Common myeloid progenitor, CD34-positive (primary cell): ENCODE results near the gene DNAH3.
"Not testable (repeated sequence)": the region's sequence is repeated elsewhere in the genome, so short reads cannot be mapped to it uniquely, and the experiment has no call there.

Experiments used
- CTCF ChIA-PET: fragments of 350-600 bp; sonication (Branson Sonifier 250); formaldehyde crosslinking; loops from one replicate; lab custom pipeline; 2021; ENCODE audit warnings: antibody characterized with exemption; lab: Charles Lee
- POLR2A ChIA-PET: fragments of 350-600 bp; sonication (Branson Sonifier 250); formaldehyde crosslinking; loops from one replicate; lab custom pipeline; 2021; ENCODE audit warnings: antibody characterized with exemption; lab: Charles Lee
- DNase-seq, 3 donors: peaks; one replicate each; pipeline versions ENCODE4 v3.0.0 to v3.0.0-alpha.2; 2013
- H3K27ac ChIP-seq, 2 experiments: 1 replicate in 1 of 2; 2 replicates in 1 of 2; pipeline ENCODE4 v1.7.0; 2013; ENCODE audit warnings: inconsistent platforms in 2 of 2, low read length in 2 of 2, mild to moderate bottlenecking in 2 of 2, low read depth in 1 of 2, moderate library complexity in 1 of 2; ENCODE audit not compliant: severe bottlenecking in 2 of 2, insufficient read depth in 1 of 2, poor library complexity in 1 of 2
- H3K27me3 ChIP-seq, 5 experiments: replicated peaks in 2 of 5; 1 replicate in 3 of 5; 2 replicates in 2 of 5; pipeline versions ENCODE4 v1.6.1 to v1.7.0; 2013; ENCODE audit warnings: low read length in 4 of 5, mild to moderate bottlenecking in 2 of 5, moderate library complexity in 2 of 5, inconsistent platforms in 1 of 5; ENCODE audit not compliant: insufficient read depth in 5 of 5, control insufficient read depth in 4 of 5
- H3K36me3 ChIP-seq, 4 experiments: 1 replicate in 2 of 4; 2 replicates in 2 of 4; pipeline versions ENCODE4 v1.6.1 to v1.7.0; 2013; ENCODE audit warnings: low read length in 3 of 4, control low read depth in 1 of 4, mild to moderate bottlenecking in 1 of 4; ENCODE audit not compliant: control insufficient read depth in 4 of 4, insufficient read depth in 4 of 4
- H3K4me1 ChIP-seq, 4 experiments: 1 replicate in 3 of 4; 2 replicates in 1 of 4; pipeline versions ENCODE4 v1.6.1 to v1.7.1; 2013; ENCODE audit warnings: low read length in 3 of 4, mild to moderate bottlenecking in 3 of 4, control low read depth in 1 of 4, inconsistent platforms in 1 of 4, moderate library complexity in 1 of 4; ENCODE audit not compliant: control insufficient read depth in 4 of 4, insufficient read depth in 4 of 4; ENCODE audit errors: control extremely low read depth in 1 of 4
- H3K4me3 ChIP-seq, 7 experiments: 1 replicate in 4 of 7; 2 replicates in 3 of 7; pipeline versions ENCODE4 v1.5.1 to v1.7.0; 2013; ENCODE audit warnings: mild to moderate bottlenecking in 7 of 7, low read length in 6 of 7, moderate library complexity in 6 of 7, inconsistent platforms in 2 of 7, low read depth in 2 of 7, control low read depth in 1 of 7; ENCODE audit not compliant: insufficient read depth in 4 of 7, control insufficient read depth in 1 of 7; ENCODE audit errors: extremely low read depth in 1 of 7
- H3K9me3 ChIP-seq, 5 experiments: 1 replicate in 4 of 5; 2 replicates in 1 of 5; pipeline versions ENCODE4 v1.6.1 to v1.7.1; 2013; ENCODE audit warnings: low read length in 4 of 5, mild to moderate bottlenecking in 2 of 5, inconsistent platforms in 1 of 5, low read depth in 1 of 5, moderate library complexity in 1 of 5; ENCODE audit not compliant: control insufficient read depth in 4 of 5, insufficient read depth in 2 of 5; ENCODE audit errors: control extremely low read depth in 1 of 5
- WGBS: methylation state at CpG from one replicate; pipeline ENCODE4 v1.1.5; 2013; ENCODE audit not compliant: insufficient coverage; 5-methylcytosine and 5-hydroxymethylcytosine counted together

DNAH3 gene

DNA sequence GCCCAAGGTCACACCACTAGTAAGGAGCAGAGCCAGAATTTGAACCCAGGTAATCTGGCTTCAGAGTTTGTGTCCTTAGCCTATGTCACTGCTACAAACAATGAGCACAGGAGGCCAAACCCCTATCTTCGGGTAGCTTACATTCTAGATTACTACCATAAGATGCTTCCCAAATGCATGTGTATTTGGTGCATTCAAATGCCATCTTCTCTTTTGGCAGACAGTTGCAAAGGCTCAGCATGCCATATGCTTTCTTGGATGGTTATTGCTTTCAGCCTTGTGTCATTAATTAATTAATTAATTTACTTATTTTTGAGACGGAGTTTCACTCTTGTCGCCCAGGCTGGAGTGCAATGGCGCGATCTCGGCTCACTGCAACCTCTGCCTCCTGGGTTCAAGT lies 80.7 kb downstream of the DNAH3 start:
- no peaks in the 10 kb centered on the region for H3K27me3 ChIP-seq
- H3K36me3 ChIP-seq, result no peaks in the 10 kb centered on the region
- ChIA-PET CTCF (no interaction called here), POLR2A (no interaction called here)
- DNase-seq, result no peak
- no peak overlapping the region for H3K4me3 ChIP-seq
- no peaks in the 10 kb centered on the region for H3K4me1 ChIP-seq
- no peaks in the 10 kb centered on the region for H3K9me3 ChIP-seq
- no peak overlapping the region for H3K27ac ChIP-seq
- 83% methylated on average over 1 of the region's 6 CpGs for WGBS

- no CpG with 5 or more reads among the region's 1 CpG for WGBS
- Histone ChIP-seq H3K4me3 (no peak overlapping the region), H3K27me3 (no peaks in the 10 kb centered on the region), H3K9me3 (peaks cover 0 to 4% (median 0%) of the 10 kb centered on the region in 5 experiments), H3K27ac (no peak overlapping the region), H3K36me3 (no peaks in the 10 kb centered on the region), H3K4me1 (no peaks in the 10 kb centered on the region)
- DNase-seq, result no peak
- ChIA-PET CTCF (interaction anchor here (1.6 kb wide), 1 partner anchor 68 kb away, joined by 3 read pairs; no protein-coding TSS in a partner anchor), POLR2A (no interaction called here)
These were observed 86.4 kb downstream of the DNAH3 start for GRCh38 chr16:21064203-21064602.

DNA sequence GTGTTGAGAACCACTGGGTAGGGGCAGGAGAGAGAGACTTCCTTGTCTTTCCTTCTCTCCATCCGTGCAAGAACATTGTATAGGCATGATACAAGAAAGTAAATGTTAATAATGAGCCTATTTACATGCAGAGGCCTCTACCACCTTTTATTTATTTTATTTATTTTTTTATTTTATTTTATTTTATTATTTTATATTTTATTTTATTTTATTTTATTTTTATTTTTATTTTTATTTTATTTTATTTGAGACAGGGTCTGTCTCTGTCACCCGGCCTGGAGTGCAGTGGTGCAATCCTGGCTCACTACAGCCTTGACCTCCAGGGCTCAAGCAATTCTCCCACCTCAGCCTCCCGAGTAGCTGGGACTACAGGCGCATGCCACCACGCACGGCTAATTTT lies 87.3 kb downstream of the DNAH3 start:
- DNase-seq, H3K4me1 ChIP-seq, H3K36me3 ChIP-seq, POLR2A ChIA-PET, H3K27ac ChIP-seq, H3K27me3 ChIP-seq, H3K4me3 ChIP-seq, H3K9me3 ChIP-seq: not testable (repeated sequence)
- CTCF ChIA-PET, result interaction anchor here (1.6 kb wide), 1 partner anchor 68 kb away, joined by 3 read pairs; no protein-coding TSS in a partner anchor
- no CpG with 5 or more reads among the region's 6 CpGs for WGBS

DNA sequence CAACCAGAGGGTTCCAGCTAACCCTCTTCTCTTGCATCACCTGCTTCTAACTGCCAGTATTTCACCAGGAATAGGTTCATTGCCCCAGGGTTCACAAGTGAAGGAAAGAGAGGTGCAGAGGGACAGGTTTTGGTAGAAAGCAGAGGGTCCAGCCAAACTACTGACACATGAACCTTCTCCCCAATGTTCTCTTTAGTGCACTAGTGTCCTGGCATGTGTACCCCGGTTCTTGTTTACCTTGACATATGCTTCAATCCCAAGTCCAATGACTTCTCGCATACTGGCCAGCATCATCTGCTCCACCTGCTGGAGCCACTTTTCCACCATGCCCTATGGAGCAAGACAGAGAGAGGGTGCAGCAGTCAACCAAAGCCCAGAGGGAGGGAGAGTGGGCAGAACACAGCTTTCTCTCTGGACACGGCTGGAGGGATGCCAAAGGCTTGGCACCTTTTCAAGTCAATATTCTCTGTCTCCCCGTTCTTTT lies 90.6 kb downstream of the DNAH3 start:
- Histone ChIP-seq H3K36me3 (no peaks in the 10 kb centered on the region), H3K4me3 (no peak overlapping the region), H3K27me3 (no peaks in the 10 kb centered on the region), H3K9me3 (peaks cover 0 to 4% (median 0%) of the 10 kb centered on the region in 5 experiments), H3K4me1 (no peaks in the 10 kb centered on the region), H3K27ac (no peak overlapping the region)
- no peak for DNase-seq
- CTCF ChIA-PET, result no interaction called here
- WGBS, result no CpG with 5 or more reads among the region's 4 CpGs
- POLR2A ChIA-PET, result no interaction called here

DNA sequence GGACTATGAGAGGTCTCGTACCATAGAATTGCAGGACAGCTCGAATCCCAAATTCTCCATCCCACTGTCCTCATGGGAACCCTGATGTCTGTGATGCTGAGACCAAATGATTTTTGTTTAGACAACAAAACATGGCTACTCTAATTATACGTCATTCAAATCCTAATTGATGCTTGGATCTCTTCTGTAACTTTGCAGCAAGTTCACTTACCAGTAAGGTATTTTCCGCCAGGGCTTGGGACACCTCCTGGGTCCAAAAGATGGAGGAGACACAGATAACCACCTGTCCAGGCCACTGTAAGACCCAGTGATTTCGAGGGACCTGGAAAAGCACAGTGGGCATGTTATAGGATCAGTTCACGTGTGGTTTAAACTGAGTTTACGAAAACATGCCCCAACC lies 92.8 kb downstream of the DNAH3 start:
- POLR2A ChIA-PET, result no interaction called here

GRCh38 chr16:21056396-21056795 lies 94.2 kb downstream of the DNAH3 start:
- DNase-seq, result no peak
- no peaks in the 10 kb centered on the region for H3K36me3 ChIP-seq
- no peak overlapping the region for H3K4me3 ChIP-seq
- ChIA-PET CTCF (no interaction called here), POLR2A (no interaction called here)
- peaks cover 0 to 3% (median 0%) of the 10 kb centered on the region in 5 experiments for H3K27me3 ChIP-seq
- WGBS, result no CpG with 5 or more reads among the region's 3 CpGs
- H3K27ac ChIP-seq, result no peak overlapping the region
- H3K9me3 ChIP-seq, result no peaks in the 10 kb centered on the region
- H3K4me1 ChIP-seq, result no peaks in the 10 kb centered on the region

More for the DNA sequence above, 92.8 kb downstream of the DNAH3 start:
- peaks cover 0 to 3% (median 0%) of the 10 kb centered on the region in 5 experiments for H3K27me3 ChIP-seq
- H3K9me3 ChIP-seq, result no peaks in the 10 kb centered on the region
- CTCF ChIA-PET, result no interaction called here
- no peak overlapping the region for H3K4me3 ChIP-seq
- WGBS, result 93% methylated on average over 3 of the region's 7 CpGs
- H3K36me3 ChIP-seq, result no peaks in the 10 kb centered on the region
- H3K27ac ChIP-seq, result no peak overlapping the region
- no peak for DNase-seq
- H3K4me1 ChIP-seq, result no peaks in the 10 kb centered on the region

DNA sequence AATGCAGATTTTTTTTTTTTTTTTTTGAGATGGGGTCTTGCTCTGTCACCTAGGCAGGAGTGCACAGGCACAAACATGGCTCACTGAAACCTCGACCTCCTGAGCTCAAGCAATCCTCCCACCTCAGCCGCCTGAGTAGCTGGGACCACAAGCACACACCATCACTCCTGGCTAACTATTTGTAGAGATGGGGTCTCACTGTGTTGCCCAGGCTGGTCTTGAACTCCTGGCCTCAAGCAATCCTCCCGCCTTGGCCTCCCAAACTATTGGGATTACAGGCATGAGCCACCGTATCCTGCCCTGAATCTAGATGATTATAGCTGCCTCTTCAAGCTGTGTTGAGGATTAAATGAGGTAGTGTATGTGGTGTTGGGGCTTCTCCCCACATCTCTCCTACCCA lies 94.9 kb downstream of the DNAH3 start:
- H3K9me3 ChIP-seq, H3K4me3 ChIP-seq, DNase-seq, H3K36me3 ChIP-seq, H3K4me1 ChIP-seq, CTCF ChIA-PET, H3K27me3 ChIP-seq, H3K27ac ChIP-seq, POLR2A ChIA-PET: not testable (repeated sequence)
- no CpG with 5 or more reads among the region's 4 CpGs for whole genome bisulfite sequencing
